Measurements from ENCODE around the gene APBB2. TPM values are rescaled to one million over a fixed set of nuclear protein-coding genes. Genes with fewer than 3 reads are reported as not detected.

The APBB2 gene
- total RNA-seq, 2 experiments from 2014 or later: 0.22 TPM; not detected in 1

DNA sequence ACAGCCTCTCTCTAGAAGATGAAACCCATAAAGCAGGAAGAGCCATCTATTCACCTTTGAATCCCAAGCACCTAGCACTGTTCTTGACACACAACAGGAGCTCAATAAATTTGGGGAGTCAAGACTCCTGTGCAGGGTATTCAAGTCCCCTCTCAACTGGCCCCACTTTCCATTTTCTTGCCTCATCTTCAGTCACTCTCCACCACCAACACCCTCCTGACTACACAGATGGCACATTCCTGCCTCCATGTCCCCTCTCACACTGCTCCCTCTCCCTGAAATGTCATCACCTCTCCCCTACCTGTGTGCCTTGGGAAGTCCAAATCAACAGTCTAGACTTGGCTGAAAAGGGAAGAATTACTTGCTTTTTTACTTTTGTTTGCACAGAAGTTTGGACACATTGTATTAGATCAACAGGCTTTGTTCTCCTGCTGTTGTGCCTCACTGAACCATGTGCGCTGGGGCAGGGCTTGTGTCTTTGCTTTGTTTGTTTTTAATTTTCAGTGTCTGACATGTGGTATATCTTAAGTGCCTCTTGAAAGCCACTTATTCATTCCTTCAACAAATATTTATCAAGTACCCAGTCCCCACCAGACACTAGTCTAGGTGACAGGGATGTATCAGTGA is 85.1 kb downstream of the APBB2 start:
- H3K27me3 ChIP-seq (ENCODE audit: control insufficient read depth in 1 of 2, insufficient read depth in 2 of 2, low read length in 2 of 2): peaks cover 0 to 7% of the 10 kb centered on the region in 2 experiments
- H3K27ac Mint-ChIP-seq: no peak overlapping the region
- H3K27me3 Mint-ChIP-seq: peaks cover 22% of the 10 kb centered on the region
- no peaks in the 10 kb centered on the region for H3K9me3 ChIP-seq (ENCODE audit: control insufficient read depth in 1 of 2, insufficient read depth in 1 of 2, low read length in 2 of 2)
- H3K36me3 ChIP-seq (ENCODE audit: insufficient read depth, low read length): no peaks in the 10 kb centered on the region
- DNase-seq: no peak
- TF ChIP-seq, protein P1, sequence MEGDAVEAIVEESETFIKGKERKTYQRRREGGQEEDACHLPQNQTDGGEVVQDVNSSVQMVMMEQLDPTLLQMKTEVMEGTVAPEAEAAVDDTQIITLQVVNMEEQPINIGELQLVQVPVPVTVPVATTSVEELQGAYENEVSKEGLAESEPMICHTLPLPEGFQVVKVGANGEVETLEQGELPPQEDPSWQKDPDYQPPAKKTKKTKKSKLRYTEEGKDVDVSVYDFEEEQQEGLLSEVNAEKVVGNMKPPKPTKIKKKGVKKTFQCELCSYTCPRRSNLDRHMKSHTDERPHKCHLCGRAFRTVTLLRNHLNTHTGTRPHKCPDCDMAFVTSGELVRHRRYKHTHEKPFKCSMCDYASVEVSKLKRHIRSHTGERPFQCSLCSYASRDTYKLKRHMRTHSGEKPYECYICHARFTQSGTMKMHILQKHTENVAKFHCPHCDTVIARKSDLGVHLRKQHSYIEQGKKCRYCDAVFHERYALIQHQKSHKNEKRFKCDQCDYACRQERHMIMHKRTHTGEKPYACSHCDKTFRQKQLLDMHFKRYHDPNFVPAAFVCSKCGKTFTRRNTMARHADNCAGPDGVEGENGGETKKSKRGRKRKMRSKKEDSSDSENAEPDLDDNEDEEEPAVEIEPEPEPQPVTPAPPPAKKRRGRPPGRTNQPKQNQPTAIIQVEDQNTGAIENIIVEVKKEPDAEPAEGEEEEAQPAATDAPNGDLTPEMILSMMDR (IDR thresholded peaks at IDR 0.05): no peak
- intact Hi-C loops (cut with DNase I, micrococcal nuclease): no loop called here
- no peaks in the 10 kb centered on the region for H3K4me1 ChIP-seq (ENCODE audit: insufficient read depth, low read length)
- no peak overlapping the region for H3K4me3 Mint-ChIP-seq
- H3K36me3 Mint-ChIP-seq (ENCODE audit: low read depth): no peaks in the 10 kb centered on the region
- H3K9me3 Mint-ChIP-seq: no peaks in the 10 kb centered on the region
- ATAC-seq (ENCODE audit: poor library complexity): no peak
- H3K4me1 Mint-ChIP-seq (ENCODE audit: low read depth): no peaks in the 10 kb centered on the region
- POLR2A ChIA-PET: no interaction called here
- CTCF ChIA-PET: no interaction called here
- no peak overlapping the region for H3K27ac ChIP-seq (ENCODE audit: low read depth in 1 of 2, low read length in 2 of 2)
- H3K4me3 ChIP-seq (ENCODE audit: low read length): no peak overlapping the region

DNA sequence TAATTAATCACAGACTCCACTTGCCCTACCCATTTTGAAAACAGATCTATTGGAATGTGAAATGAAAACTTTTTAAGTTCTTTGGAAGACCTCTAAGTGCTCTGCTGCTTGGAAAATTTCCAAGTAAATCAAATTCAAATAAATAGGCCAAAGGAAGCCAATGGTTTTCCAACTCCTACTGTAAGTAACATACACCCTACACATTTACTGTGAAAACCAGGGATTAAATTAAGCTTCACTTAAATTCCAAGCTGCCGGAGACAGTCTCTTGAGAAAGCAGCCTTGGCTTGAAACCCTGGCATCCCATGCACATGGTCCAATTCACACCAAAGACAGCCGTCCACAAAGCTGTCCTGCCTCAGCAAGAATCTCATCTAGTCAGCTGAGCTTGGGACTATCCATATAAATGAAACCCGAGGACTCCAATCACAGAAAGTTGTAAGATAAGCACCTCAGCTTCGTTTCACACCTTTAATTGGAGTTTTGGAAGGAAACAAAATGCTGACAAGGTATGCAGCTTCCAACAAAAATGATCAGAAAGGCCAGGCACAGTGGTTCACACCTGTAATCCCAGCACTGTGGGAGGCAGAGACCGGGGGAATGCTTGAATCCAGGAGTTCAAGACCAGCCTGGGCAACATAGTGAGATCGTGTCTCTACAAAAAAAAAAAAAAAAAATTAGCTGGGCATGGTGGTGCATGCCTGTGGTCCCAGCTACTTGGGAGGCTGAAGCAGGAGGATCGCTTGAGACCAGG is 88.6 kb downstream of the APBB2 start:
- H3K9me3 Mint-ChIP-seq: no peaks in the 10 kb centered on the region
- peaks cover 19% of the 10 kb centered on the region for H3K27me3 Mint-ChIP-seq
- H3K27ac Mint-ChIP-seq: no peak overlapping the region
- H3K27me3 ChIP-seq (ENCODE audit: control insufficient read depth in 1 of 2, insufficient read depth in 2 of 2, low read length in 2 of 2): peaks cover 0 to 7% of the 10 kb centered on the region in 2 experiments
- H3K4me3 Mint-ChIP-seq: no peak overlapping the region
- ATAC-seq (ENCODE audit: poor library complexity) (no peak), DNase-seq (no peak)
- TF ChIP-seq, protein P1 (IDR thresholded peaks at IDR 0.05): no peak
- ChIA-PET CTCF (no interaction called here), POLR2A (no interaction called here)
- no peaks in the 10 kb centered on the region for H3K4me1 ChIP-seq (ENCODE audit: insufficient read depth, low read length)
- H3K36me3 ChIP-seq (ENCODE audit: insufficient read depth, low read length): no peaks in the 10 kb centered on the region
- no peak overlapping the region for H3K27ac ChIP-seq (ENCODE audit: low read depth in 1 of 2, low read length in 2 of 2)
- H3K4me1 Mint-ChIP-seq (ENCODE audit: low read depth): no peaks in the 10 kb centered on the region
- H3K4me3 ChIP-seq (ENCODE audit: low read length): no peak overlapping the region
- no peaks in the 10 kb centered on the region for H3K9me3 ChIP-seq (ENCODE audit: control insufficient read depth in 1 of 2, insufficient read depth in 1 of 2, low read length in 2 of 2)
- intact Hi-C loops (cut with DNase I, micrococcal nuclease): no loop called here
- H3K36me3 Mint-ChIP-seq (ENCODE audit: low read depth): no peaks in the 10 kb centered on the region

DNA sequence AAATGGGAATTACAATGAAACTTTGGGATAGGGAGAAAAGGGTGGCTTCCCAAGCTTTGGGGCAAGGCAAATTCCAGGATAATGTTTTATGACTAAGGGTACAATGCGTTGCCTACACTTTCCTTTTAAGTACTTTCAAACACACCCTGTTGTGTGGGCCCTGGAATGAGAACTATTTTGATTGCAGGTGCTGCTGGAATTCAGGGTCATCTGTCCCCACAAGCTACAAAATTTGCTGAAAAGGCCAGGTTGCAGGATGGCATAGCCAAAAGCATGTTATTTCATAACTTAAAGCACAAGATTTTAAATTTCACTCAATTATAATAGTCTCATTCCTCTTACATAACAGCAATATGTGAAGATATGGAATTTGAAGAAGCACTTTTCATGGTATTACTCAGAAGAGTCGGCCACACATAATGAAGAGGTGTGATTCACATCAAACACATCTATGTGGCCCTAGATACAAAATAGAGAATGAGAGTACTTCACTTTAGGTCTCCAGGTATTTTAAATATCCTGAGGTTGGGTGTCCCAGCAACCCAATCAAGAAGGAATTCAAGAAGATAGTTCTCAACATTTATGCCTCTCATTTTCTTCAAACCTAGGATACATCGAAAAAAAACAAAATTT is 89.3 kb downstream of the APBB2 start:
- Mint-ChIP-seq H3K27me3 (peaks cover 13% of the 10 kb centered on the region), H3K4me3 (no peak overlapping the region), H3K36me3 (ENCODE audit: low read depth) (no peaks in the 10 kb centered on the region), H3K4me1 (ENCODE audit: low read depth) (no peaks in the 10 kb centered on the region), H3K9me3 (no peaks in the 10 kb centered on the region), H3K27ac (no peak overlapping the region)
- ChIA-PET POLR2A (no interaction called here), CTCF (no interaction called here)
- ATAC-seq (ENCODE audit: poor library complexity) (no peak), DNase-seq (no peak)
- Histone ChIP-seq H3K4me1 (ENCODE audit: insufficient read depth, low read length) (no peaks in the 10 kb centered on the region), H3K4me3 (ENCODE audit: low read length) (no peak overlapping the region), H3K27ac (ENCODE audit: low read depth in 1 of 2, low read length in 2 of 2) (no peak overlapping the region), H3K27me3 (ENCODE audit: control insufficient read depth in 1 of 2, insufficient read depth in 2 of 2, low read length in 2 of 2) (peaks cover 0 to 7% of the 10 kb centered on the region in 2 experiments), H3K9me3 (ENCODE audit: control insufficient read depth in 1 of 2, insufficient read depth in 1 of 2, low read length in 2 of 2) (no peaks in the 10 kb centered on the region), H3K36me3 (ENCODE audit: insufficient read depth, low read length) (no peaks in the 10 kb centered on the region)
- intact Hi-C loops (cut with DNase I, micrococcal nuclease): no loop called here
- TF ChIP-seq, protein P1 (IDR thresholded peaks at IDR 0.05): no peak
